Aorta (tissue), 5 donors: Measurements from ENCODE around the gene AUTS2. TPM values are rescaled to one million over a fixed set of nuclear protein-coding genes. Genes with fewer than 3 reads are reported as not detected.
A peak's percentile ranks its signal among the peaks of the same experiment; 100 is the strongest.

Experiments used
- ATAC-seq: fragments of 200-7000 bp; cut with Tn5 transposase; one replicate; pipeline ENCODE4 v1.9.1; 2022; ENCODE audit warnings: moderate library complexity; ENCODE audit not compliant: low FRiP score
- DNase-seq, 2 donors: peaks; one replicate each; pipeline ENCODE4 v3.0.0-alpha.2; 2020
- H3K27ac ChIP-seq, 2 donors: one replicate each; pipeline ENCODE4 v1.5.1; 2013; ENCODE audit warnings: low read length in 2 of 2, mild to moderate bottlenecking in 2 of 2, moderate library complexity in 2 of 2, control low read depth in 1 of 2, inconsistent platforms in 1 of 2, low read depth in 1 of 2
- H3K27me3 ChIP-seq, 2 donors: one replicate each; pipeline ENCODE4 v1.6.1; 2013; ENCODE audit warnings: control low read depth in 1 of 2, low read length in 1 of 2, mild to moderate bottlenecking in 1 of 2, moderate library complexity in 1 of 2; ENCODE audit not compliant: insufficient read depth in 2 of 2, control insufficient read depth in 1 of 2
- H3K36me3 ChIP-seq, 2 donors: one replicate each; pipeline ENCODE4 v1.6.1; 2013; ENCODE audit warnings: control low read depth in 1 of 2, low read length in 1 of 2, mild to moderate bottlenecking in 1 of 2; ENCODE audit not compliant: insufficient read depth in 2 of 2, control insufficient read depth in 1 of 2
- H3K4me1 ChIP-seq, 2 donors: one replicate each; pipeline ENCODE4 v1.6.1; 2013; ENCODE audit warnings: low read length in 2 of 2, control low read depth in 1 of 2, mild to moderate bottlenecking in 1 of 2, moderate library complexity in 1 of 2; ENCODE audit not compliant: insufficient read depth in 2 of 2, control insufficient read depth in 1 of 2
- H3K4me3 ChIP-seq, 2 donors: one replicate each; pipeline ENCODE4 v1.5.1; 2013; ENCODE audit warnings: low read length in 2 of 2, control low read depth in 1 of 2, mild to moderate bottlenecking in 1 of 2
- H3K9me3 ChIP-seq: one replicate; pipeline ENCODE4 v1.6.1; 2013; ENCODE audit warnings: mild to moderate bottlenecking, low read length; ENCODE audit not compliant: control insufficient read depth
- WGBS, 2 donors: extraction: QIAGEN DNeasy Blood & Tissue Kit; methylation state at CpG; one replicate each; pipeline ENCODE4 v1.1.7; 2013; 5-methylcytosine and 5-hydroxymethylcytosine counted together
- intact Hi-C, 2 donors: fragments of 100-400 bp; cut with DNase I; formaldehyde crosslinking; loops; one replicate each; pipeline versions ENCODE4 v1.14.2 to v1.15.0; 2022
- polyA plus RNA-seq, 2 donors: library from polyadenylated mRNA; stranded (reverse); fragments of 200-250 nt; gene quantifications; one replicate each; pipeline ENCODE4 v1.2.3, GENCODE V29; 2013
- total RNA-seq, 2 donors: library from RNA; stranded (reverse); fragmentation: NEBNext Ultra II Directional; extraction: Animal tissue kit (Norgen Biotek cat#: 25700); gene quantifications; one replicate each; pipeline ENCODE4 v1.2.1, GENCODE V29; 2021
- donor health status: healthy with polysubstance abuse.
- donor health status: Bipolar disorder and iron deficiency.
- donor health status: DM: no; HTN: no; CAD: no.
- donor health status: DM: no; HTN: no; CAD: no.
- donor health status: DM: yes; HTN: yes; CAD: no.

Gene AUTS2
- total and polyA plus RNA-seq, 4 donors: 3.9 to 102 (median 57.0) TPM

GRCh38 chr7:70512761-70513160 lies 914.5 kb downstream of the AUTS2 start:
- peaks cover 2% of the 10 kb centered on the region for H3K9me3 ChIP-seq
- DNase-seq (no peak), ATAC-seq (no peak)
- WGBS, 2 donors: 93% methylated on average over 3 of the region's 3 CpGs
- intact Hi-C loops: no loop called here
- no peaks in the 10 kb centered on the region for H3K4me1 ChIP-seq
- no peaks in the 10 kb centered on the region for H3K36me3 ChIP-seq
- H3K27ac ChIP-seq: no peak overlapping the region
- no peak overlapping the region for H3K4me3 ChIP-seq
- no peaks in the 10 kb centered on the region for H3K27me3 ChIP-seq

GRCh38 chr7:70520611-70521010 lies 922.3 kb downstream of the AUTS2 start:
- Histone ChIP-seq H3K4me1 (peaks cover 3 to 6% of the 10 kb centered on the region in 2 donors), H3K4me3 (no peak overlapping the region), H3K9me3 (no peaks in the 10 kb centered on the region), H3K36me3 (no peaks in the 10 kb centered on the region), H3K27me3 (no peaks in the 10 kb centered on the region), H3K27ac (peak overlapping the region in 1 of 2 donors; percentile 43)
- DNase-seq (no peak), ATAC-seq (no peak)
- 26 to 28% methylated on average over 4 of the region's 4 CpGs for WGBS, 2 donors
- intact Hi-C loops: no loop called here

DNA sequence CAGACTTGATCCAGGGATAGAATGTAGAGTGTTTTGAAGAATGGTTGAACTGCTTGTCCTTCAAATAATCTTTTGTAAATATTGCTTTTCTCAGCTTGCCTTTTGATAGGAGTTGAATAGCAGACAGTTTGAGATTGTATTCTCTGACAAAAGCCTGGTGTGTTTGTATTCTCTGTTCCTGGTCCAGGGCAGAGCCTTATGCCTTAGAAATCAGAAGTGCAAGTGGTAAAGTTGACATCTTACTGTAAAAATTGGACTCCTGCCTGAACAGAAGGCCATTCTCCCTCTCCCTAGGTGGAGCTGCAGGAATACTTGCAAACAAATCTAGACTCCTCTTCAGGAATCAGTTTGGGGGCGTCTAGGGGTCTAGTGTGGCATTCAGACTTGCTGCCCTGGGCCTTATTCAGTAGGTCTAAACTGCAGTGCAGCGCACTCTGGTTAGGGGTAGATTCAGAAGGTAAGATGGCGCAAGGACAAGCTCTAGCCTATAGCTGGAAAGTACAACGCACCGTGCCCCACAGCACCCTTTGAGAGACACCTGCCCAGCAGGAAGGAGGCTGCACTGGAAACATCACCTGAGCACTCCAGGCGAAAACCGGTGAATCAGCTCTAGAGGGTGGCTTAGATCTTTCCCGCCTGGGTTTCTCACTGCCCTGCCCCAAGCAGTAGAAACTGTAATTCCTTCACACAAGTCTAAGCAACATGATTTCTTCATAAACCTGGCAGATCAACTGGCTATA lies 925.1 kb downstream of the AUTS2 start:
- intact Hi-C loops: no loop called here
- no peak for ATAC-seq
- no peak for DNase-seq
- Histone ChIP-seq H3K9me3 (no peaks in the 10 kb centered on the region), H3K4me3 (no peak overlapping the region), H3K36me3 (no peaks in the 10 kb centered on the region), H3K27me3 (no peaks in the 10 kb centered on the region), H3K4me1 (peaks cover 3 to 6% of the 10 kb centered on the region in 2 donors), H3K27ac (no peak overlapping the region)
- WGBS, 2 donors: 86 to 92% methylated on average over 8 of the region's 8 CpGs

DNA sequence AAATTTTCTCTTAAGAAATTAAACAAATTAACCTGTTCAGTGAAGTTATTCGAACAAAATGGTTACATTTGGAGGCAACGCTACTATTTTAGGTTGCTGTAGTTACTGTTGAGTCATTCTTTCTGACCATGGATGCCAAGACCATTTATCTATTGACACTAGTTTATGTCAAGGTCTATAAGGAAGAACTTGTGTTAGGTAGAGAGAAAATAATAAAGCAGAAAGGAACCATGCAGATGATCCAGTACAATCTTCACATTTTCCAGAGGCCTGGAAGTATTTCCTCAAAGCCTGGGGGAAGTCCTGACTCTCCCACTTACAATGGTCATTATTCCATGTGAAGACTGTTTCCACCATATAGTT lies 925.7 kb downstream of the AUTS2 start:
- Histone ChIP-seq H3K9me3 (no peaks in the 10 kb centered on the region), H3K4me1 (peaks cover 3 to 6% of the 10 kb centered on the region in 2 donors), H3K27me3 (no peaks in the 10 kb centered on the region), H3K4me3 (no peak overlapping the region), H3K36me3 (no peaks in the 10 kb centered on the region), H3K27ac (no peak overlapping the region)
- intact Hi-C loops: no loop called here
- no peak for DNase-seq
- 92 to 96% methylated on average over 2 of the region's 2 CpGs for WGBS, 2 donors
- no peak for ATAC-seq

DNA sequence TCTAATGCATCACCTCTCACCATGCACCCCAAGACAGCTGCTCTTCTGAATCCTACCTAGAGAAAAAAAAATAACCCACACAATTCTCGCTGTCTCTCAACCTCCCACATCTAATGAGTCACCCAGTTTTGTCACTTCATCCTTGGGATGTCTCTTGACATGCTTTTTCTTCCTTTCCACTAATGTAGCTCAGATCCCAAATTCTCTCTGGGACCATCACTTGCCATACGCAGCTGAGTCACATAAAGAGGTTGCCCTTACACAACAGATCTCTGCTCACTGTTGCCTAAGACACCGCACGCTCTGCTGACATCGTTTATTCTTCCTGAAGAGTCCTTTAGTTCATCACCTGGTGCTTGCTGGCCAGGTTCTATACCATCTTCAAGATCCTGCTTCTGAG lies 927.7 kb downstream of the AUTS2 start:
- no peak overlapping the region for H3K27ac ChIP-seq
- H3K36me3 ChIP-seq: no peaks in the 10 kb centered on the region
- no peak for ATAC-seq
- peaks cover 1% of the 10 kb centered on the region for H3K9me3 ChIP-seq
- 78 to 83% methylated on average over 5 of the region's 5 CpGs for WGBS, 2 donors
- no peaks in the 10 kb centered on the region for H3K27me3 ChIP-seq
- peaks cover 1 to 3% of the 10 kb centered on the region in 2 donors for H3K4me1 ChIP-seq
- no peak overlapping the region for H3K4me3 ChIP-seq
- DNase-seq: no peak
- intact Hi-C loops: no loop called here

DNA sequence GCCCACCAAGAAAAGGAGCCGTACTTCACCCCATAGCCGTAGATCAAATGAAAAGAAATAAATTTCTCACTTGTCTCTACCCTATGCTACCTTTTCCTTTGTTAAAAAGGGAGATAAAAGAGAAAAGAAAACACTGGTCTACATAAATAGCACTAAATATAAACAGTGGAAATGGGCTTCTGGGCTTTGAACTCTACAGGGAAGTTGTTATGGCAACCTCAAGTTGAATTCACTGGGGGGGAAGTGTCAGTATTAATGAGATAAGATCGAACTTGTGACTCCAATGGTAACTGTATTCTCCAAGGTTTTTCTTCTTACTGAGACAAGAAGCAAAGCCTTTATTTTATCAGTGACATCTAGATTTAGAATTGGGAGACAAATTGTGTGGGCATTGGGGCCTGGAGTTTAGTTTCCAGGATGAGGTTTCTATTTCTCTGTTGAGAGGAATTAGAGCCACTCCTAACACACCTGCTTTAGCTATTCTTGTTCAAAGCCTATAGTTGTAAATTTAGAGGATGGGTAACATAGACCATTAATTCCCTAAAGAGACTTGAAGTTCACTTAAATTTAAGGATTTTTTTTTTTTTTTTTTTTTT lies 929.3 kb downstream of the AUTS2 start:
- Histone ChIP-seq H3K4me3 (no peak overlapping the region), H3K36me3 (no peaks in the 10 kb centered on the region), H3K27me3 (no peaks in the 10 kb centered on the region), H3K27ac (no peak overlapping the region), H3K9me3 (peaks cover 1% of the 10 kb centered on the region), H3K4me1 (no peaks in the 10 kb centered on the region)
- ATAC-seq (no peak), DNase-seq (no peak)
- WGBS, 2 donors: 86 to 89% methylated on average over 3 of the region's 3 CpGs
- intact Hi-C loops: no loop called here

DNA sequence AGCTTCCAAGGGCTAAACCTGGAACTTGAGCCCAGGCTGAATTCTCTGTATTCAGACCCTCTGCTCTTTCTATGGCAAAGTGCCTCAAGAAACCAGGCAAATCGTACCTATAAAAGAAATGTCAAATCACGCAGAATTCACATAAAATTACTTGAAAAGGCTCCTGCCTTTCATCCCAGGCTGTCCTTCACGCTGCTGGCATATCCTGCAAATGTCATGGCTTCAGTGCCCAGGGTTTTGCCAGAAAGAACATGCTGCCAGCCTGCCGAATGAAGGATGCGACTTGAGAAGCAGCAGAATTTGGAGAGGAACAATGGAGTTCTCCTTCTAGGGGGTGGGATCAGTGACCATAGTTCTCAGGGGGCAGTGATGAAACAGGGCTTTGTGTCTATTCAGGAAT lies 931.2 kb downstream of the AUTS2 start:
- Histone ChIP-seq H3K4me3 (no peak overlapping the region), H3K27ac (no peak overlapping the region), H3K27me3 (no peaks in the 10 kb centered on the region), H3K4me1 (no peaks in the 10 kb centered on the region), H3K9me3 (peaks cover 1% of the 10 kb centered on the region), H3K36me3 (no peaks in the 10 kb centered on the region)
- intact Hi-C loops: no loop called here
- WGBS, 2 donors: 76 to 85% methylated on average over 5 of the region's 5 CpGs
- DNase-seq (no peak), ATAC-seq (no peak)

- H3K4me1 ChIP-seq: no peaks in the 10 kb centered on the region
- no peaks in the 10 kb centered on the region for H3K27me3 ChIP-seq
- no peaks in the 10 kb centered on the region for H3K36me3 ChIP-seq
- H3K9me3 ChIP-seq: peaks cover 1% of the 10 kb centered on the region
- WGBS, 2 donors: 89 to 93% methylated on average over 8 of the region's 8 CpGs
- no peak overlapping the region for H3K4me3 ChIP-seq
- H3K27ac ChIP-seq: no peak overlapping the region
- DNase-seq (no peak), ATAC-seq (no peak)
- intact Hi-C loops: no loop called here
Measured at GRCh38 chr7:70529914-70530585, 931.8 kb downstream of the AUTS2 start.

DNA sequence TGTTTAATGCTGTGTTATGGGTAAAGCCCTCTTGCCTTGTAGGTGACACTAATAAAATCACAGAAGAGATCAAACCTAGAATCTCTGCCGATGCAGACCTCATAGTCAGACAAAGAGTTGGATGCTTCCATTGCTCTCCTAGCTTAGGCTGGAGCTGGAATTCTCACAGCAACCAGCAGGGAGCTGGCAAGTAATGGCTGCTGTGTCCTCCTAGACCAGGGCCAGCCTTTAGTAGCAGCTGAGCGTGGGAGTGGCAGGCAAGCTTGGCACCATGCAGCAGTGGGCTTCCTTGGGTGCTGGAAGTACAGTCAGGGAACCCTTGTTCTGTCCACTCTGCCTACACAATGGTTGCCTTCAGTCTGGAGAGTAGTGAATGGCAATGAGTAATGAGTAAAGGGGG lies 935.3 kb downstream of the AUTS2 start:
- intact Hi-C loops: no loop called here
- no peak for ATAC-seq
- no peak overlapping the region for H3K27ac ChIP-seq
- DNase-seq: no peak
- no peak overlapping the region for H3K4me3 ChIP-seq
- no peaks in the 10 kb centered on the region for H3K27me3 ChIP-seq
- H3K9me3 ChIP-seq: peaks cover 1% of the 10 kb centered on the region
- WGBS, 2 donors: 92 to 94% methylated on average over 2 of the region's 2 CpGs
- H3K36me3 ChIP-seq: no peaks in the 10 kb centered on the region
- H3K4me1 ChIP-seq: no peaks in the 10 kb centered on the region
